Measurements from ENCODE around the gene SLCO3A1.
"Not testable (repeated sequence)": the region's sequence is repeated elsewhere in the genome, so short reads cannot be mapped to it uniquely, and the experiment has no call there.

The SLCO3A1 gene

GRCh38 chr15:92044203-92044909 lies 190.8 kb downstream of the SLCO3A1 start:
- DNase-seq = no peak

GRCh38 chr15:92047900-92048299 lies 194.4 kb downstream of the SLCO3A1 start:
- no peak for DNase-seq

- DNase-seq = no peak
Observed at GRCh38 chr15:92048739-92049138, 195.2 kb downstream of the SLCO3A1 start.

- no peak for DNase-seq
Observed at GRCh38 chr15:92049290-92049989, 195.9 kb downstream of the SLCO3A1 start.

- no peak for DNase-seq
Observed at GRCh38 chr15:92050220-92050898, 196.9 kb downstream of the SLCO3A1 start.

GRCh38 chr15:92051716-92052115 lies 198.2 kb downstream of the SLCO3A1 start:
- DNase-seq = no peak

GRCh38 chr15:92053753-92054316 lies 200.3 kb downstream of the SLCO3A1 start:
- DNase-seq = no peak

- DNase-seq = no peak
Observed at GRCh38 chr15:92056875-92057274, 203.4 kb downstream of the SLCO3A1 start.

- no peak for DNase-seq
Observed at GRCh38 chr15:92059036-92059970, 205.8 kb downstream of the SLCO3A1 start.

GRCh38 chr15:92059971-92060311 lies 206.4 kb downstream of the SLCO3A1 start:
- not testable (repeated sequence) for DNase-seq

- no peak for DNase-seq
Observed at GRCh38 chr15:92061511-92062195, 208.1 kb downstream of the SLCO3A1 start.

- no peak for DNase-seq
Observed at GRCh38 chr15:92062505-92062904, 209.0 kb downstream of the SLCO3A1 start.

- no peak for DNase-seq
Observed at GRCh38 chr15:92068121-92068520, 214.6 kb downstream of the SLCO3A1 start.

- peak; percentile 74 for DNase-seq
Observed at GRCh38 chr15:92069308-92070250, 216.1 kb downstream of the SLCO3A1 start.

GRCh38 chr15:92070251-92070650 lies 216.7 kb downstream of the SLCO3A1 start:
- not testable (repeated sequence) for DNase-seq

- DNase-seq = peak; percentile 40
Observed at GRCh38 chr15:92071045-92071634, 217.6 kb downstream of the SLCO3A1 start.

GRCh38 chr15:92073044-92073785 lies 219.7 kb downstream of the SLCO3A1 start:
- DNase-seq = no peak

GRCh38 chr15:92074101-92074500 lies 220.6 kb downstream of the SLCO3A1 start:
- DNase-seq = no peak

- no peak for DNase-seq
Observed at GRCh38 chr15:92074646-92075045, 221.1 kb downstream of the SLCO3A1 start.

GRCh38 chr15:92075764-92076163 lies 222.3 kb downstream of the SLCO3A1 start:
- no peak for DNase-seq
